HepG2 (cell line): ENCODE results near the gene ZSWIM7.

Source experiments
- CHD4 ChIP-seq: fragments of 200-600 bp; sonication (generic); IDR thresholded peaks from 2 replicates; pipeline ENCODE4 v1.7.0; 2017; ENCODE audit warnings: mild to moderate bottlenecking, low read length, borderline replicate concordance
- JUN ChIP-seq: sonication (generic); formaldehyde crosslinking; IDR thresholded peaks from 2 replicates; pipeline ENCODE4 v1.4.0; 2020; ENCODE audit warnings: mild to moderate bottlenecking, missing genetic modification reagents
- POLR2A ChIP-seq, 2 experiments: IDR thresholded peaks; 2 replicates each; pipeline ENCODE4 v1.6.1; 2011; ENCODE audit warnings: low read depth in 2 of 2, low read length in 2 of 2, mild to moderate bottlenecking in 1 of 2, moderate library complexity in 1 of 2; ENCODE audit not compliant: insufficient read depth in 1 of 2
- TGIF2 ChIP-seq: IDR thresholded peaks from 2 replicates; pipeline ENCODE4 v1.6.1; 2016; ENCODE audit warnings: control low read depth, missing compliant biosample characterization
- ZKSCAN8 ChIP-seq: IDR thresholded peaks from 2 replicates; pipeline ENCODE4 v1.6.1; 2016; ENCODE audit warnings: borderline replicate concordance, missing genetic modification reagents, missing compliant biosample characterization
- ZNF33B ChIP-seq: sonication (generic); formaldehyde crosslinking; IDR thresholded peaks from 2 replicates; pipeline ENCODE4 v1.5.1; 2020; ENCODE audit warnings: mild to moderate bottlenecking, missing genetic modification reagents
- ZNF350 ChIP-seq: sonication (generic); formaldehyde crosslinking; IDR thresholded peaks from 2 replicates; pipeline ENCODE4 v1.4.0; 2020; ENCODE audit warnings: mild to moderate bottlenecking, low read depth, missing genetic modification reagents, borderline replicate concordance
- ZNF446 ChIP-seq: sonication (generic); formaldehyde crosslinking; IDR thresholded peaks from 2 replicates; pipeline ENCODE4 v1.5.0; 2020; ENCODE audit warnings: mild to moderate bottlenecking, missing genetic modification reagents
- ZNF7 ChIP-seq: IDR thresholded peaks from 2 replicates; pipeline ENCODE4 v1.6.1; 2016; ENCODE audit warnings: missing biosample characterization, missing genetic modification reagents
- ZNF878 ChIP-seq: sonication (generic); formaldehyde crosslinking; IDR thresholded peaks from 2 replicates; pipeline ENCODE4 v1.8.1; 2023; ENCODE audit warnings: mild to moderate bottlenecking, missing genetic modification reagents, moderate library complexity
- TF ChIP-seq, protein P1 (sequence below): sonication (generic); formaldehyde crosslinking; IDR thresholded peaks from 2 replicates; pipeline ENCODE4 v1.9.0; 2021; ENCODE audit warnings: missing genetic modification reagents, mild to moderate bottlenecking, borderline replicate concordance
- TF ChIP-seq, protein P2 (sequence below): sonication (generic); formaldehyde crosslinking; IDR thresholded peaks from 2 replicates; pipeline ENCODE4 v1.5.0; 2020; ENCODE audit warnings: mild to moderate bottlenecking, missing genetic modification reagents, moderate library complexity

DNA sequence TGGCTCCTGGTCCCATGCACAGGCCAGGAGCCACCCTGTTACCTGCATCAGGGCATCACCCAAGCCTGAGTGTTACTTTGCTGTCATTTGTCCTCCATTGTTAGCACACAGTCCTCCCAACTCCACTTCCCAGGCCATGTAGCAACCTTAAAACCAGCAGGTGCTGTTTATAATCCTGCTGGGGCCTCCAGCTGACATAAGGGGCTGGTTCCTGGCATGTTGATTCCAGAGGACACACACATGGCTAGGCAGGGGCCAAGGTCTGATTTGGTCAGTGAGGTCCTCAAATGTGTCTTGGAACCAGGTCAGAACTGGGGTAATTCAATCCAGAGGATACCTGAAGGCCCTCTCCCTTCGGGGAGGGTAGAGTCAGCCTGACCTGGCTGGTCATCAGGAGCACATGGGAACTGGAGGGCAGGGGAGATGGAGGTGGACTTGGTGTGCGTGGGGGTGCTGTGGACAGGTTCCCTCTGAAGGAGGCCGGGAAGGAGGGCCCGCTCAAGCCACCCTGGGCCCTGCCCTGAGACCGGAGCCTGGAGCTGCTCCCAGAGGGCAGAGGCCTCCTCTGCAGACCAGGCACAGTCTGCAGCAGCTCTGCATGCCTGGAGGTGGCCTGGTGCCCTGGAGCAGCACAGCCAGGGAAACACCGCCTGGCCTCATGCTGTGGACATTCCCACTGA, 48.0 kb downstream of the ZSWIM7 start:
- TF ChIP-seq ZNF350 (CRISPR knock-in tag) (no peak), ZNF878 (CRISPR knock-in tag) (no peak), ZNF7 (CRISPR knock-in tag) (no peak), CHD4 (no peak), TGIF2 (CRISPR knock-in tag) (no peak), ZNF33B (no peak), POLR2A (IDR thresholded peaks at IDR 0.05; ENCODE audit: insufficient read depth in 1 of 2, low read depth in 2 of 2, low read length in 2 of 2) (no peak), ZNF446 (no peak), JUN (no peak), ZKSCAN8 (CRISPR knock-in tag) (no peak)
- TF ChIP-seq, protein P1, sequence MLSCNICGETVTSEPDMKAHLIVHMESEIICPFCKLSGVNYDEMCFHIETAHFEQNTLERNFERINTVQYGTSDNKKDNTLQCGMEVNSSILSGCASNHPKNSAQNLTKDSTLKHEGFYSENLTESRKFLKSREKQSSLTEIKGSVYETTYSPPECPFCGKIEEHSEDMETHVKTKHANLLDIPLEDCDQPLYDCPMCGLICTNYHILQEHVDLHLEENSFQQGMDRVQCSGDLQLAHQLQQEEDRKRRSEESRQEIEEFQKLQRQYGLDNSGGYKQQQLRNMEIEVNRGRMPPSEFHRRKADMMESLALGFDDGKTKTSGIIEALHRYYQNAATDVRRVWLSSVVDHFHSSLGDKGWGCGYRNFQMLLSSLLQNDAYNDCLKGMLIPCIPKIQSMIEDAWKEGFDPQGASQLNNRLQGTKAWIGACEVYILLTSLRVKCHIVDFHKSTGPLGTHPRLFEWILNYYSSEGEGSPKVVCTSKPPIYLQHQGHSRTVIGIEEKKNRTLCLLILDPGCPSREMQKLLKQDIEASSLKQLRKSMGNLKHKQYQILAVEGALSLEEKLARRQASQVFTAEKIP (CRISPR knock-in tag), result no peak
- TF ChIP-seq, protein P2, sequence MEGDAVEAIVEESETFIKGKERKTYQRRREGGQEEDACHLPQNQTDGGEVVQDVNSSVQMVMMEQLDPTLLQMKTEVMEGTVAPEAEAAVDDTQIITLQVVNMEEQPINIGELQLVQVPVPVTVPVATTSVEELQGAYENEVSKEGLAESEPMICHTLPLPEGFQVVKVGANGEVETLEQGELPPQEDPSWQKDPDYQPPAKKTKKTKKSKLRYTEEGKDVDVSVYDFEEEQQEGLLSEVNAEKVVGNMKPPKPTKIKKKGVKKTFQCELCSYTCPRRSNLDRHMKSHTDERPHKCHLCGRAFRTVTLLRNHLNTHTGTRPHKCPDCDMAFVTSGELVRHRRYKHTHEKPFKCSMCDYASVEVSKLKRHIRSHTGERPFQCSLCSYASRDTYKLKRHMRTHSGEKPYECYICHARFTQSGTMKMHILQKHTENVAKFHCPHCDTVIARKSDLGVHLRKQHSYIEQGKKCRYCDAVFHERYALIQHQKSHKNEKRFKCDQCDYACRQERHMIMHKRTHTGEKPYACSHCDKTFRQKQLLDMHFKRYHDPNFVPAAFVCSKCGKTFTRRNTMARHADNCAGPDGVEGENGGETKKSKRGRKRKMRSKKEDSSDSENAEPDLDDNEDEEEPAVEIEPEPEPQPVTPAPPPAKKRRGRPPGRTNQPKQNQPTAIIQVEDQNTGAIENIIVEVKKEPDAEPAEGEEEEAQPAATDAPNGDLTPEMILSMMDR (CRISPR knock-in tag), result no peak
